Activated naive CD4-positive, alpha-beta T cell treated with anti-CD3 and anti-CD28 coated beads for 36 hours (primary cell): ENCODE measurements around the gene WWC2. TPM values are rescaled to one million over a fixed set of nuclear protein-coding genes. Genes with fewer than 3 reads are reported as not detected.

Experiments
- CTCF ChIA-PET: fragments of 350-600 bp; sonication (Branson Sonifier 250); formaldehyde crosslinking; loops from one replicate; lab custom pipeline; 2021; ENCODE audit warnings: antibody characterized with exemption; lab: Charles Lee
- DNase-seq: peaks from one replicate; pipeline ENCODE4 v3.0.0-alpha.2; 2020
- H3K27ac Mint-ChIP-seq: one replicate; pipeline ENCODE4 v1.8.0; 2021; ENCODE audit warnings: mild to moderate bottlenecking, mixed read lengths
- H3K27me3 Mint-ChIP-seq: one replicate; pipeline ENCODE4 v1.8.0; 2021; ENCODE audit warnings: low read depth, mixed read lengths
- H3K36me3 Mint-ChIP-seq: one replicate; pipeline ENCODE4 v1.8.0; 2021; ENCODE audit warnings: low read depth, mixed read lengths
- H3K4me1 Mint-ChIP-seq: one replicate; pipeline ENCODE4 v1.8.0; 2021; ENCODE audit warnings: low read depth, mixed read lengths
- H3K4me3 Mint-ChIP-seq: one replicate; pipeline ENCODE4 v1.8.0; 2021; ENCODE audit warnings: mild to moderate bottlenecking, moderate library complexity, mixed read lengths
- H3K9me3 Mint-ChIP-seq: one replicate; pipeline ENCODE4 v1.8.0; 2021; ENCODE audit warnings: mixed read lengths
- intact Hi-C: fragments of 100-400 bp; cut with micrococcal nuclease; formaldehyde crosslinking; loops from one replicate; pipeline ENCODE4 v1.15.1; 2023
- total RNA-seq, 2 experiments: library from RNA; stranded (reverse); gene quantifications; one replicate each; pipeline ENCODE4 v1.2.3, GENCODE V29; 2021

WWC2 gene
- 10 to 100 TPM in 1 of 2 experiments, 1 to 10 TPM in 1; 6.7 to 10.0 TPM for total RNA-seq

- Mint-ChIP-seq H3K9me3 (no peaks in the 10 kb centered on the region), H3K27ac (no peak within 1 kb of the TSS), H3K36me3 (no peaks in the 10 kb centered on the region), H3K4me3 (peak within 1 kb of the TSS; percentile 66), H3K27me3 (peaks cover 23% of the 10 kb centered on the region), H3K4me1 (peaks cover 13% of the 10 kb centered on the region)
- intact Hi-C loops = loop anchor here (1.0 to 5.0 kb wide), 5 partner anchors 83 to 406 kb away; partner anchors contain the start of genes CDKN2AIP and ING2
- peak; percentile 64 for DNase-seq
- CTCF ChIA-PET = interaction anchor here (0.8 to 2.6 kb wide), 8 partner anchors 25 to 174 kb away, joined by 3 to 10 read pairs (median 3); no protein-coding TSS in a partner anchor
Observed at GRCh38 chr4:183098723-183099536, at the start of gene WWC2. TSS of gene WWC2 (plus strand) at chr4:183099257. CDS start at chr4:183099492, 235 bp downstream.

GRCh38 chr4:183053681-183054080 is 45.4 kb upstream of the WWC2 start:
- Mint-ChIP-seq H3K27me3 (peaks cover 15% of the 10 kb centered on the region), H3K4me3 (no peak overlapping the region), H3K36me3 (no peaks in the 10 kb centered on the region), H3K9me3 (no peaks in the 10 kb centered on the region), H3K27ac (no peak overlapping the region), H3K4me1 (no peaks in the 10 kb centered on the region)
- DNase-seq = no peak
- intact Hi-C loops = no loop called here
- CTCF ChIA-PET = no interaction called here

GRCh38 chr4:183057255-183057654 is 41.8 kb upstream of the WWC2 start:
- Mint-ChIP-seq H3K36me3 (no peaks in the 10 kb centered on the region), H3K4me1 (no peaks in the 10 kb centered on the region), H3K4me3 (no peak overlapping the region), H3K27ac (no peak overlapping the region), H3K27me3 (peaks cover 9% of the 10 kb centered on the region), H3K9me3 (no peaks in the 10 kb centered on the region)
- no peak for DNase-seq
- intact Hi-C loops = no loop called here
- CTCF ChIA-PET = interaction anchor here (0.6 to 1.4 kb wide), 3 partner anchors 11 to 199 kb away, joined by 3 to 4 read pairs (median 4); no protein-coding TSS in a partner anchor

- no peaks in the 10 kb centered on the region for H3K9me3 Mint-ChIP-seq
- H3K4me1 Mint-ChIP-seq = no peaks in the 10 kb centered on the region
- CTCF ChIA-PET = no interaction called here
- H3K27me3 Mint-ChIP-seq = peaks cover 19% of the 10 kb centered on the region
- intact Hi-C loops = no loop called here
- DNase-seq = no peak
- H3K4me3 Mint-ChIP-seq = no peak overlapping the region
- H3K27ac Mint-ChIP-seq = no peak overlapping the region
- no peaks in the 10 kb centered on the region for H3K36me3 Mint-ChIP-seq
Observed at GRCh38 chr4:183059797-183060196, 39.3 kb upstream of the WWC2 start.

- intact Hi-C loops = no loop called here
- Mint-ChIP-seq H3K27ac (no peak overlapping the region), H3K4me1 (no peaks in the 10 kb centered on the region), H3K36me3 (no peaks in the 10 kb centered on the region), H3K4me3 (no peak overlapping the region), H3K27me3 (peaks cover 6% of the 10 kb centered on the region), H3K9me3 (peaks cover 7% of the 10 kb centered on the region)
- no peak for DNase-seq
- CTCF ChIA-PET = interaction anchor here (0.5 to 1.9 kb wide), 3 partner anchors 11 to 181 kb away, joined by 3 to 5 read pairs (median 4); no protein-coding TSS in a partner anchor
Observed at GRCh38 chr4:183068502-183068901, 30.6 kb upstream of the WWC2 start.

- Mint-ChIP-seq H3K4me3 (no peak overlapping the region), H3K9me3 (peaks cover 7% of the 10 kb centered on the region), H3K27me3 (peaks cover 2% of the 10 kb centered on the region), H3K4me1 (no peaks in the 10 kb centered on the region), H3K27ac (no peak overlapping the region), H3K36me3 (no peaks in the 10 kb centered on the region)
- no peak for DNase-seq
- CTCF ChIA-PET = interaction anchor here (0.6 to 5.4 kb wide), 7 partner anchors 8 to 334 kb away, joined by 3 to 53 read pairs (median 3); no protein-coding TSS in a partner anchor
- intact Hi-C loops = no loop called here
Observed at GRCh38 chr4:183071222-183071621, 27.8 kb upstream of the WWC2 start.

- CTCF ChIA-PET = interaction anchor here (4.5 to 5.4 kb wide), 2 partner anchors 178 to 189 kb away, joined by 53 to 80 read pairs; no protein-coding TSS in a partner anchor
- intact Hi-C loops = loop anchor here (2.0 kb wide), 2 partner anchors 71 to 327 kb away; no protein-coding TSS in a partner anchor
- no peaks in the 10 kb centered on the region for H3K36me3 Mint-ChIP-seq
Observed at GRCh38 chr4:183072176-183072575, 26.9 kb upstream of the WWC2 start.

GRCh38 chr4:183073838-183074145 is 25.3 kb upstream of the WWC2 start:
- intact Hi-C loops = loop anchor here (1.0 to 2.0 kb wide), 7 partner anchors 69 to 334 kb away; no protein-coding TSS in a partner anchor
- Mint-ChIP-seq H3K4me3 (no peak overlapping the region), H3K9me3 (peaks cover 3% of the 10 kb centered on the region), H3K27ac (no peak overlapping the region), H3K36me3 (no peaks in the 10 kb centered on the region), H3K27me3 (peaks cover 2% of the 10 kb centered on the region), H3K4me1 (no peaks in the 10 kb centered on the region)
- CTCF ChIA-PET = interaction anchor here (0.6 to 5.4 kb wide), 24 partner anchors 9 to 364 kb away, joined by 3 to 80 read pairs (median 5); partner anchors contain the start of gene WWC2
- no peak for DNase-seq

More at GRCh38 chr4:183072176-183072575, 26.9 kb upstream of the WWC2 start:
- no peak overlapping the region for H3K27ac Mint-ChIP-seq
- peaks cover 7% of the 10 kb centered on the region for H3K9me3 Mint-ChIP-seq
- no peaks in the 10 kb centered on the region for H3K4me1 Mint-ChIP-seq
- H3K4me3 Mint-ChIP-seq = no peak overlapping the region
- H3K27me3 Mint-ChIP-seq = peaks cover 2% of the 10 kb centered on the region
- no peak for DNase-seq

- Mint-ChIP-seq H3K27me3 (peaks cover 2% of the 10 kb centered on the region), H3K4me3 (no peak overlapping the region), H3K4me1 (no peaks in the 10 kb centered on the region), H3K9me3 (peaks cover 3% of the 10 kb centered on the region), H3K27ac (no peak overlapping the region), H3K36me3 (no peaks in the 10 kb centered on the region)
- intact Hi-C loops = no loop called here
- CTCF ChIA-PET = interaction anchor here (0.6 to 5.4 kb wide), 17 partner anchors 10 to 292 kb away, joined by 3 to 80 read pairs (median 5); partner anchors contain the start of gene WWC2
- no peak for DNase-seq
Observed at GRCh38 chr4:183074288-183074990, 24.6 kb upstream of the WWC2 start.

- DNase-seq = no peak
- H3K27ac Mint-ChIP-seq = no peak overlapping the region
- no peaks in the 10 kb centered on the region for H3K4me1 Mint-ChIP-seq
- intact Hi-C loops = no loop called here
- no peaks in the 10 kb centered on the region for H3K9me3 Mint-ChIP-seq
- CTCF ChIA-PET = interaction anchor here (2.0 kb wide), 1 partner anchor 183 kb away, joined by 7 read pairs; no protein-coding TSS in a partner anchor
- no peak overlapping the region for H3K4me3 Mint-ChIP-seq
- H3K27me3 Mint-ChIP-seq = no peaks in the 10 kb centered on the region
- H3K36me3 Mint-ChIP-seq = no peaks in the 10 kb centered on the region
Observed at GRCh38 chr4:183078634-183079033, 20.4 kb upstream of the WWC2 start.

GRCh38 chr4:183080372-183081115 is 18.5 kb upstream of the WWC2 start:
- no peak overlapping the region for H3K27ac Mint-ChIP-seq
- no peak for DNase-seq
- no peaks in the 10 kb centered on the region for H3K27me3 Mint-ChIP-seq
- no peaks in the 10 kb centered on the region for H3K9me3 Mint-ChIP-seq
- H3K36me3 Mint-ChIP-seq = no peaks in the 10 kb centered on the region
- CTCF ChIA-PET = interaction anchor here (0.7 to 2.0 kb wide), 2 partner anchors 179 to 181 kb away, joined by 3 to 7 read pairs; no protein-coding TSS in a partner anchor
- no peaks in the 10 kb centered on the region for H3K4me1 Mint-ChIP-seq
- H3K4me3 Mint-ChIP-seq = no peak overlapping the region
- intact Hi-C loops = no loop called here
